Tibial nerve (tissue), 4 donors: ENCODE results near the gene TNFRSF25.

Experiments
- CTCF ChIP-seq, 5 experiments: fragments of 200-600 bp in 3 of 5; fragments of 450-650 bp in 2 of 5; sonication (generic) in 3 of 5; IDR thresholded peaks; one replicate each; pipeline ENCODE4 v1.5.1; 2016 to 2019; ENCODE audit warnings: antibody characterized with exemption in 5 of 5, mild to moderate bottlenecking in 3 of 5, moderate library complexity in 2 of 5
- EP300 ChIP-seq, 2 donors: sonication (generic); formaldehyde crosslinking; IDR thresholded peaks; one replicate each; pipeline ENCODE4 v1.6.1; 2017; ENCODE audit warnings: antibody characterized with exemption in 2 of 2, mild to moderate bottlenecking in 1 of 2
- POLR2A ChIP-seq, 2 donors: fragments of 450-650 bp; IDR thresholded peaks; one replicate each; pipeline ENCODE4 v1.6.1; 2017; ENCODE audit warnings: antibody characterized with exemption in 2 of 2, mild to moderate bottlenecking in 2 of 2, moderate library complexity in 2 of 2

GRCh38 chr1:6461051-6461530, 4.9 kb downstream of the TNFRSF25 start:
- TF ChIP-seq POLR2A (IDR thresholded peaks at IDR 0.05) (no peak), EP300 (IDR thresholded peaks at IDR 0.05) (no peak), CTCF (IDR thresholded peaks at IDR 0.05) (no peak)
